Ovary (tissue), 9 donors: ENCODE results near the gene PGK1. TPM values are rescaled to one million over a fixed set of nuclear protein-coding genes. Genes with fewer than 3 reads are reported as not detected.
A peak's percentile ranks its signal among the peaks of the same experiment; 100 is the strongest.
"Not testable (repeated sequence)": the region's sequence is repeated elsewhere in the genome, so short reads cannot be mapped to it uniquely, and the experiment has no call there.

Source experiments
- DNase-seq, 5 donors: peaks; one replicate each; pipeline ENCODE4 v3.0.0-alpha.2; 2019 to 2020
- H3K27ac ChIP-seq, 2 donors: fragments of 200-600 bp; one replicate each; pipeline versions ENCODE4 v1.5.1 to v1.8.0; 2019 to 2022
- H3K27me3 ChIP-seq: fragments of 200-600 bp; one replicate; pipeline ENCODE4 v1.8.0; 2022
- H3K36me3 ChIP-seq: fragments of 200-600 bp; sonication (generic); one replicate; pipeline ENCODE4 v1.5.1; 2019
- H3K4me1 ChIP-seq: one replicate; pipeline ENCODE4 v1.8.1; 2013; ENCODE audit warnings: mild to moderate bottlenecking, moderate library complexity; ENCODE audit not compliant: insufficient read depth
- H3K4me3 ChIP-seq: fragments of 200-600 bp; sonication (generic); one replicate; pipeline ENCODE4 v1.5.1; 2017
- H3K9me3 ChIP-seq, 2 donors: fragments of 200-600 bp in 1 of 2; sonication (generic) in 1 of 2; one replicate each; pipeline versions ENCODE4 v1.5.1 to v1.8.1; 2013 to 2019; ENCODE audit warnings: mild to moderate bottlenecking in 1 of 2, moderate library complexity in 1 of 2
- EP300 ChIP-seq: sonication (generic); formaldehyde crosslinking; IDR thresholded peaks from one replicate; pipeline ENCODE4 v1.6.1; 2017; ENCODE audit warnings: antibody characterized with exemption
- POLR2A ChIP-seq: fragments of 450-650 bp; IDR thresholded peaks from one replicate; pipeline ENCODE4 v1.6.1; 2017; ENCODE audit warnings: antibody characterized with exemption, mild to moderate bottlenecking, moderate library complexity
- WGBS, 3 donors: extraction: QIAGEN DNeasy Blood & Tissue Kit in 1 of 3; methylation state at CpG; one replicate each; pipeline versions ENCODE4 v1.1.5 to v1.1.7; 2013 to 2017; 5-methylcytosine and 5-hydroxymethylcytosine counted together
- intact Hi-C, 4 donors: fragments of 100-400 bp; cut with DNase I; formaldehyde crosslinking; loops; one replicate each; pipeline versions ENCODE4 v1.11.0 to v1.15.1; 2022 to 2023
- polyA plus RNA-seq, 2 donors: library from polyadenylated mRNA; stranded (reverse); fragments of 200-250 nt in 1 of 2; fragments of 350-450 nt in 1 of 2; fragmentation: Illumina TruSeq in 1 of 2; extraction: RNeasy Lipid Tissue Mini Kit (QIAGEN cat#74804) in 1 of 2; gene quantifications; one replicate each; pipeline ENCODE4 v1.2.3, GENCODE V29; 2013 to 2014
- total RNA-seq, 7 donors: library from RNA; depleted of rRNA in 2 of 7; stranded (reverse); fragments of >200 nt in 2 of 7; fragmentation: NEBNext Ultra II Directional in 3 of 7; extraction: Animal tissue kit (Norgen Biotek cat#: 25700) in 3 of 7; gene quantifications; one replicate each; pipeline versions ENCODE4 v1.1.0 to v1.2.4, GENCODE V29; 2016 to 2023
- TF ChIP-seq, protein P1 (sequence below), 3 donors: fragments of 450-650 bp in 2 of 3; fragments of 200-600 bp in 1 of 3; IDR thresholded peaks; one replicate each; pipeline versions ENCODE4 v1.5.1 to v1.8.0; 2016 to 2022; ENCODE audit warnings: antibody characterized with exemption in 3 of 3, mild to moderate bottlenecking in 1 of 3
- donor health status: DM: no; HTN: no; CAD: no; lungs with moderate emphysema.
- donor health status: DM: no; HTN: no; CAD: no.
- donor health status: Bipolar disorder and iron deficiency.
- donor health status: DM: yes; HTN: yes; CAD: no.
- donor health status: DM: no; HTN: no; CAD: no.
- donor health status: DM: yes; HTN: yes; CAD: no.

PGK1 gene
- total and polyA plus RNA-seq, 9 donors = 72.5 to 251 (median 132) TPM

- Histone ChIP-seq H3K27ac (no peak overlapping the region), H3K27me3 (no peaks in the 10 kb centered on the region), H3K36me3 (no peaks in the 10 kb centered on the region), H3K4me1 (no peaks in the 10 kb centered on the region), H3K4me3 (no peak overlapping the region), H3K9me3 (no peaks in the 10 kb centered on the region)
- WGBS, 3 donors = 61 to 70% (median 62%) methylated on average over 4 of the region's 4 CpGs
- TF ChIP-seq, protein P1, sequence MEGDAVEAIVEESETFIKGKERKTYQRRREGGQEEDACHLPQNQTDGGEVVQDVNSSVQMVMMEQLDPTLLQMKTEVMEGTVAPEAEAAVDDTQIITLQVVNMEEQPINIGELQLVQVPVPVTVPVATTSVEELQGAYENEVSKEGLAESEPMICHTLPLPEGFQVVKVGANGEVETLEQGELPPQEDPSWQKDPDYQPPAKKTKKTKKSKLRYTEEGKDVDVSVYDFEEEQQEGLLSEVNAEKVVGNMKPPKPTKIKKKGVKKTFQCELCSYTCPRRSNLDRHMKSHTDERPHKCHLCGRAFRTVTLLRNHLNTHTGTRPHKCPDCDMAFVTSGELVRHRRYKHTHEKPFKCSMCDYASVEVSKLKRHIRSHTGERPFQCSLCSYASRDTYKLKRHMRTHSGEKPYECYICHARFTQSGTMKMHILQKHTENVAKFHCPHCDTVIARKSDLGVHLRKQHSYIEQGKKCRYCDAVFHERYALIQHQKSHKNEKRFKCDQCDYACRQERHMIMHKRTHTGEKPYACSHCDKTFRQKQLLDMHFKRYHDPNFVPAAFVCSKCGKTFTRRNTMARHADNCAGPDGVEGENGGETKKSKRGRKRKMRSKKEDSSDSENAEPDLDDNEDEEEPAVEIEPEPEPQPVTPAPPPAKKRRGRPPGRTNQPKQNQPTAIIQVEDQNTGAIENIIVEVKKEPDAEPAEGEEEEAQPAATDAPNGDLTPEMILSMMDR (IDR thresholded peaks at IDR 0.05) = no peak
- TF ChIP-seq EP300 (no peak), POLR2A (no peak)
- no peak for DNase-seq
- intact Hi-C loops = no loop called here
Measured at GRCh38 chrX:78133238-78133960, 29.4 kb downstream of the PGK1 start.

DNA sequence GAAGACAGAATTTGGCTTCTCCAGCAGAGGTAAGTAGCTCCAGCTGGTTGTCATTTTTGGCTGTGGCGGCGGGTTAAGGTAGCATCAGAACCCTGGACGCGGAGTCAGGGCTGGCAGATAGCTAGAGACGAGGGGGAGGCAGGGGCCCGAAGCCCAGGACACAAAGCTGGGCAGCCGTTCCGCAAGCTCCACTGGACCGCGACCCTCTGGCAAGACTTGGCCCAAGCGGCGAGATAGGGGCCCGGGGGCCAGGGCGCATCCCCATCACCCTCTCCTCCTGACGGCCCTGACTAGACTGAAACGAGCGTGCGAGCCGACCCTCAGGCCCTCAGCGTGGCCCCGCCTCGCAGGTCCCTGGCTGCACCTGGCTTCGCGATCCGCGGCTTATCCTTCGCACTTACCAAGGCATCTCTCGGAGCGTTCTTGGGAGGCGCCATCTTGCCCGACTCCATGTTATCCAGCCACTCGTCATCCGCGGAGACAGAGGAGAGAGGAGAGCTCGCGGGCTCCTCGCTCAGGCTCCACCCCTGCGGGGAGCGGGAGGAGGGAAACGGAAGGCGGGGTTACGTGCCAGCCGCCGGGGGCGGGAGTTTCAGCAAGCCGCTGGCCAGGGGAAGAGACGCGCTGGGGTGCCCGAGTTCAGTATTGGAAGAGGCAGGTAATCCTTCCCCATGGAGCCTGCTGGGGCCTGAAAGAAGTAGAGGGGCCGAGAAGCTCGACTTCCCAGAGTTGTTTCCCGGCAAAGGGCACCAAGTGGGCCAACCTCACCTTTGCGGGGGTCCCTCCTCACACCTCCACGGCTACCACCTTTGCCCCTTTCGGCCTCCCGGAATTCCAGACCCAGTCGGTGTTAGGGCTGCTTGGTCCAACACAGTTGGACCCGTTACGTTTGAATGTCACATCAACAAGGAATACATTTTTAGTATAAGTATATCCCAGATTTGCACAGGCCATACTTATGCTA, 35.4 kb downstream of the PGK1 start, which contains the start of gene TAF9B:
TSS of gene TAF9B (minus strand) at position 491 of the 964 bp plus-strand sequence. CDS start at position 452, 39 bp downstream.
- Histone ChIP-seq H3K36me3 (no peaks in the 10 kb centered on the region), H3K4me3 (peak within 1 kb of the TSS; percentile 71), H3K27ac (peak within 1 kb of the TSS; percentile 83 to 87), H3K27me3 (no peaks in the 10 kb centered on the region), H3K9me3 (no peaks in the 10 kb centered on the region), H3K4me1 (no peaks in the 10 kb centered on the region)
- 32 to 47% (median 41%) methylated on average over 59 of the region's 59 CpGs for WGBS, 3 donors
- TF ChIP-seq, protein P1 (IDR thresholded peaks at IDR 0.05) = no peak
- TF ChIP-seq POLR2A (peak; percentile 47), EP300 (no peak)
- intact Hi-C loops = no loop called here
- DNase-seq = peak; percentile 79 to 88 (median 84)

- intact Hi-C loops = no loop called here
- TF ChIP-seq EP300 (no peak), POLR2A (no peak)
- TF ChIP-seq, protein P1 (IDR thresholded peaks at IDR 0.05) = no peak
- H3K4me1 ChIP-seq = no peaks in the 10 kb centered on the region
- no peaks in the 10 kb centered on the region for H3K27me3 ChIP-seq
- no peak overlapping the region for H3K27ac ChIP-seq
- DNase-seq = peak in 1 of 5 donors; percentile 14
- 78 to 85% (median 81%) methylated on average over 9 of the region's 9 CpGs for WGBS, 3 donors
- no peaks in the 10 kb centered on the region for H3K9me3 ChIP-seq
- no peaks in the 10 kb centered on the region for H3K36me3 ChIP-seq
- H3K4me3 ChIP-seq = no peak overlapping the region
Measured at GRCh38 chrX:78140206-78140605, 36.2 kb downstream of the PGK1 start.

- intact Hi-C loops, H3K36me3 ChIP-seq: not testable (repeated sequence)
- WGBS, 3 donors = 85 to 90% (median 88%) methylated on average over 5 of the region's 5 CpGs
Measured at GRCh38 chrX:78147002-78147540, 43.0 kb downstream of the PGK1 start.

GRCh38 chrX:78157373-78157772, 53.3 kb downstream of the PGK1 start:
- H3K36me3 ChIP-seq, H3K9me3 ChIP-seq, H3K4me1 ChIP-seq, H3K27me3 ChIP-seq, H3K4me3 ChIP-seq, H3K27ac ChIP-seq, intact Hi-C loops, DNase-seq: not testable (repeated sequence)
- 49 to 75% (median 68%) methylated on average over 2 of the region's 2 CpGs for WGBS, 3 donors

More at GRCh38 chrX:78147002-78147540, 43.0 kb downstream of the PGK1 start:
- not testable (repeated sequence) for H3K4me1 ChIP-seq, H3K4me3 ChIP-seq, DNase-seq, H3K27ac ChIP-seq, H3K27me3 ChIP-seq, H3K9me3 ChIP-seq

DNA sequence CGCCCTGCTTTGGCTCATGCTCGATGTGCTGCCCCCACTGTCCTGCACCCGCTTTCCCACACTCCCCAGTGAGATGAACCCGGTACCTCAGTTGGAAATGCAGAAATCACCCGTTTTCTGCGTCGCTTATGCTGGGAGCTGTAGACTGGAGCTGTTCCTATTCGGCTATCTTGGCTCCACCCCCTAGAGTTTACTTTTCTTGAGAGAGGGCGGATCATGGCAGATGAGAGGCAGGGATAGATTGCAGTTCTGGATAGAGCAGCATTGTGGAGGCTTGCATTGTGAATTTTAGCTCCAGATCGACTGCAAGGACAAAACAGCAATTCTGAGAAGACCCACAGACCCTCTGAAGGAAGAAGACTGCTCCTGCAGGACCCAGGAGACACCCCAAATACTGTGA, 53.8 kb downstream of the PGK1 start:
- DNase-seq, H3K9me3 ChIP-seq, intact Hi-C loops, H3K4me3 ChIP-seq, H3K27me3 ChIP-seq, H3K4me1 ChIP-seq, H3K36me3 ChIP-seq, H3K27ac ChIP-seq: not testable (repeated sequence)
- 70 to 77% (median 75%) methylated on average over 10 of the region's 10 CpGs for WGBS, 3 donors

GRCh38 chrX:78160711-78161110, 56.7 kb downstream of the PGK1 start:
- intact Hi-C loops, H3K9me3 ChIP-seq, H3K4me1 ChIP-seq, DNase-seq, H3K4me3 ChIP-seq, H3K27me3 ChIP-seq, H3K27ac ChIP-seq, H3K36me3 ChIP-seq: not testable (repeated sequence)
- 51 to 68% (median 64%) methylated on average over 4 of the region's 4 CpGs for WGBS, 3 donors

GRCh38 chrX:78163175-78163574, 59.1 kb downstream of the PGK1 start:
- H3K9me3 ChIP-seq, H3K27ac ChIP-seq, H3K27me3 ChIP-seq, H3K36me3 ChIP-seq, DNase-seq, H3K4me3 ChIP-seq, intact Hi-C loops, H3K4me1 ChIP-seq: not testable (repeated sequence)
- WGBS, 3 donors = 70 to 84% (median 72%) methylated on average over 4 of the region's 4 CpGs
